ENCODE data around the gene AKT1. TPM values are rescaled to one million over a fixed set of nuclear protein-coding genes. Genes with fewer than 3 reads are reported as not detected.

The AKT1 gene
- total and polyA plus RNA-seq, 2 of the 13 experiments (the other 11 are each of a cell fraction or from before 2014, with no cell fraction given), result 96.2 to 116 TPM

DNA sequence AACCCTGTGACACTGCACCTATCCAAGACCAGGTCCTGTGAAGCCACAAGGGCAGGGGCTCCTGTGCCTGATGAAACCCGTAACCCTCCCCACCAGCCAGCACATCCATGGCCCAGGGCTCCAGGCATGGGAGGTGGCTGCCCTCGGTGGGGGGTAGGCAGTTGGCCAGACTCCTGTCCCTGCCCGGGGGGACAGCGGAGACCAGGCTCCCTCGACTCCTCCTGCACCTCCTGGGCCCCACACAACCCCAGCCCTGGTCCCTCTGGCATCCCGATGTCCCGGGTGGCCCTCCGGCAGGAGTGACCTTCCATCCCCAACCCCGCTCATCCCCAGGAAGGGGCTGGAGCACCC is 11.4 kb downstream of the AKT1 start:
- Histone ChIP-seq H3K27me3 (ENCODE audit: control insufficient read depth in 1 of 2, insufficient read depth in 2 of 2, low read length in 2 of 2) (no peaks in the 10 kb centered on the region), H3K4me1 (ENCODE audit: insufficient read depth, low read length) (peaks cover 12% of the 10 kb centered on the region), H4K20me1 (ENCODE audit: insufficient read depth, low read length) (0 out of 2 replicates have a peak, but pooled peaks cover 5% of the 10 kb centered on the region), H3K79me2 (ENCODE audit: insufficient read depth, low read length) (no peaks in the 10 kb centered on the region), H3K27ac (ENCODE audit: extremely low read length, insufficient read depth, low read length) (no peak overlapping the region), H3K4me2 (ENCODE audit: low read depth, low read length) (no peak overlapping the region), H3K9me3 (ENCODE audit: low read length) (no peaks in the 10 kb centered on the region), H2AFZ (ENCODE audit: low read length) (no peak overlapping the region), H3K4me3 (replicated peaks in 1 of 3; ENCODE audit: insufficient read depth in 1 of 3, low read depth in 2 of 3, low read length in 3 of 3) (no peak overlapping the region), H3K36me3 (replicated peaks in 1 of 2; ENCODE audit: control insufficient read depth in 1 of 2, insufficient read depth in 2 of 2, low read length in 2 of 2) (peaks cover 11 to 19% of the 10 kb centered on the region in 2 experiments; a peak in 3 of 5 replicates), H3K9ac (ENCODE audit: insufficient read depth, low read depth, low read length) (no peak overlapping the region)
- ChIA-PET CTCF (ENCODE audit: low intra/inter-chr PET ratio, low total read pairs) (no interaction called here), POLR2A (no interaction called here)
- TF ChIP-seq AKAP8 (CRISPR knock-in tag; IDR thresholded peaks at IDR 0.05) (0 out of 2 replicates have a peak, but pooled peaks have one; percentile 21), HOXA9 (CRISPR knock-in tag; IDR thresholded peaks at IDR 0.05; ENCODE audit: borderline replicate concordance) (no peak)
- TF ChIP-seq, protein P1, sequence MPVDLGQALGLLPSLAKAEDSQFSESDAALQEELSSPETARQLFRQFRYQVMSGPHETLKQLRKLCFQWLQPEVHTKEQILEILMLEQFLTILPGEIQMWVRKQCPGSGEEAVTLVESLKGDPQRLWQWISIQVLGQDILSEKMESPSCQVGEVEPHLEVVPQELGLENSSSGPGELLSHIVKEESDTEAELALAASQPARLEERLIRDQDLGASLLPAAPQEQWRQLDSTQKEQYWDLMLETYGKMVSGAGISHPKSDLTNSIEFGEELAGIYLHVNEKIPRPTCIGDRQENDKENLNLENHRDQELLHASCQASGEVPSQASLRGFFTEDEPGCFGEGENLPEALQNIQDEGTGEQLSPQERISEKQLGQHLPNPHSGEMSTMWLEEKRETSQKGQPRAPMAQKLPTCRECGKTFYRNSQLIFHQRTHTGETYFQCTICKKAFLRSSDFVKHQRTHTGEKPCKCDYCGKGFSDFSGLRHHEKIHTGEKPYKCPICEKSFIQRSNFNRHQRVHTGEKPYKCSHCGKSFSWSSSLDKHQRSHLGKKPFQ (CRISPR knock-in tag; IDR thresholded peaks at IDR 0.05; ENCODE audit: insufficient replicate concordance), result no peak
- intact Hi-C loops (cut with micrococcal nuclease; ENCODE audit: unreplicated experiment), result no loop called here
- no TSS peak for BruUV-seq (replicated peaks)
- WGBS (ENCODE audit: low lambda C conversion rate), result 100% methylated on average over 1 of the region's 9 CpGs
- in situ Hi-C loops (cut with HindIII; ENCODE audit: extremely low pct_ligation_motif_present, low pct_unique_long_range_greater_than_20kb), result no loop called here
- DNase-seq (ENCODE audit: low spot score) (no peak), ATAC-seq (no peak), FAIRE-seq (no peak)

DNA sequence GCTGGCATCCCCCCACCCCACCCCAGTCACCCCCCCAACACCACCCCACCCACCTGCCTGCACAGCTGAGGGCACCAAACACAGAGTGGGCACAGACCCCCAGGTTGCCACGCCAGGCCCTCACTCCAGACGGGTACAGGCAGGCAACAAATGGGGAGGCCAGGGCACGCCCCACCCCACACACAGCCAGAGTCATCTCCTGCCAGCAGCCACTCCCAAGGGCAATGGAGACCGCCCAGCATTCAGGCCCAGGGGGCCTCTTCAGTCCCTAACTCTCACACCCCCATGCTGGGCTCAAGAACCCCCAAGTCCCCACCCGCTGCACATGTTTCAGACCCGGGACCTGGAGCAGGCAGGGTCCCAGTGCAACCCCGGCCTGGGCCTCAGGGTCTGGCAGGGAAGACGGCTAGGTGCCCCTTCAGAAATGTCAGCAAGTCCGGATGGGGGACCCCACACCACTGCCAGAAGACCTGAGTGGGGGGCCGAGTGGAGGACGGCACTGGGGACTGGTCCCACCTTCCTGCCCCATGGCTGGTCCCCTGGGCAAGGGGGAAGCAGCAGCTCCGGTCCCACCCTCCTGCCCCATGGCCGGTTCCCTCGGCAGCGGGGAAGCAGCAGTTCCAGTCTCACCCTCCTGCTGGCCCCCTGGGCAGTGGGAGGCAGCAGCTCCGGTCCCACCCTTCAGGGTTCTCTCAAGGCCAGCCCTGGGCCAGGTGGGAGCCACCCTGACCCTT is 11.9 kb downstream of the AKT1 start:
- 98% methylated on average over 6 of the region's 16 CpGs for WGBS (ENCODE audit: low lambda C conversion rate)
- FAIRE-seq (no peak), ATAC-seq (no peak), DNase-seq (ENCODE audit: low spot score) (no peak)
- Histone ChIP-seq H3K4me1 (ENCODE audit: insufficient read depth, low read length) (peaks cover 11% of the 10 kb centered on the region), H2AFZ (ENCODE audit: low read length) (no peak overlapping the region), H3K79me2 (ENCODE audit: insufficient read depth, low read length) (no peaks in the 10 kb centered on the region), H3K27me3 (ENCODE audit: control insufficient read depth in 1 of 2, insufficient read depth in 2 of 2, low read length in 2 of 2) (no peaks in the 10 kb centered on the region), H3K9me3 (ENCODE audit: low read length) (no peaks in the 10 kb centered on the region), H3K9ac (ENCODE audit: insufficient read depth, low read depth, low read length) (no peak overlapping the region), H3K36me3 (replicated peaks in 1 of 2; ENCODE audit: control insufficient read depth in 1 of 2, insufficient read depth in 2 of 2, low read length in 2 of 2) (peaks cover 11 to 15% of the 10 kb centered on the region in 2 experiments; a peak in 3 of 5 replicates), H3K27ac (ENCODE audit: extremely low read length, insufficient read depth, low read length) (no peak overlapping the region), H3K4me2 (ENCODE audit: low read depth, low read length) (no peak overlapping the region), H4K20me1 (ENCODE audit: insufficient read depth, low read length) (0 out of 2 replicates have a peak, but pooled peaks cover 5% of the 10 kb centered on the region), H3K4me3 (replicated peaks in 1 of 3; ENCODE audit: insufficient read depth in 1 of 3, low read depth in 2 of 3, low read length in 3 of 3) (no peak overlapping the region)
- ChIA-PET CTCF (ENCODE audit: low intra/inter-chr PET ratio, low total read pairs) (no interaction called here), POLR2A (no interaction called here)
- TF ChIP-seq AKAP8 (CRISPR knock-in tag; IDR thresholded peaks at IDR 0.05) (0 out of 2 replicates have a peak, but pooled peaks have one; percentile 40), ATM (IDR thresholded peaks at IDR 0.05; ENCODE audit: borderline replicate concordance) (no peak)
- in situ Hi-C loops (cut with HindIII; ENCODE audit: extremely low pct_ligation_motif_present, low pct_unique_long_range_greater_than_20kb), result no loop called here
- BruUV-seq (replicated peaks), result no TSS peak
- intact Hi-C loops (cut with micrococcal nuclease; ENCODE audit: unreplicated experiment), result no loop called here
